K562 (cell line): ENCODE measurements around the gene AMN1. TPM values are rescaled to one million over a fixed set of nuclear protein-coding genes. Genes with fewer than 3 reads are reported as not detected.

Experiments
- C11orf30 ChIP-seq: fragments of 450-650 bp; IDR thresholded peaks from 2 replicates; pipeline ENCODE4 v1.6.1; 2016; ENCODE audit warnings: low read depth, mild to moderate bottlenecking
- NFE2 ChIP-seq: IDR thresholded peaks from 2 replicates; pipeline ENCODE4 v1.6.1; 2014; ENCODE audit warnings: antibody characterized with exemption, low read depth
- ZNF24 ChIP-seq: fragments of 450-650 bp; IDR thresholded peaks from 2 replicates; pipeline ENCODE4 v1.6.1; 2016
- ZNF830 ChIP-seq: fragments of 250-450 bp; sonication (Bioruptor Pico); IDR thresholded peaks from 2 replicates; pipeline ENCODE4 v1.5.0; 2021; ENCODE audit warnings: mild to moderate bottlenecking
- polyA plus RNA-seq, 8 experiments: library from polyadenylated mRNA; depleted of rRNA in 4 of 8; stranded (reverse) in 5 of 8; unstranded in 3 of 8; fragments of >200 nt; fragmentation: Nextera tagmentation in 2 of 8; fragmentation: Illumina TruSeq in 1 of 8; extraction: Ambion mirVana in 2 of 8; extraction: Trizol in 1 of 8; gene quantifications; 2 replicates each; pipeline versions ENCODE4 v1.2.1 to v1.2.3, GENCODE V29; 2011 to 2014; ENCODE audit warnings: inconsistent platforms in 1 of 8, missing spikeins in 1 of 8
- total RNA-seq, 7 experiments: library from RNA; depleted of rRNA in 6 of 7; stranded (reverse); fragments of >200 nt in 6 of 7; fragmentation: Illumina TruSeq in 2 of 7; extraction: Trizol in 2 of 7; gene quantifications; 2 replicates each; pipeline versions ENCODE4 v1.2.1 to v1.2.3, GENCODE V29; 2011 to 2021; ENCODE audit warnings: low replicate concordance in 1 of 7
- TF ChIP-seq, protein P1 (sequence below): fragments of 450-650 bp; IDR thresholded peaks from 2 replicates; pipeline ENCODE4 v1.6.1; 2016; ENCODE audit warnings: mild to moderate bottlenecking, moderate library complexity
- TF ChIP-seq, protein P2 (sequence below): fragments of 250-450 bp; sonication (Bioruptor Pico); IDR thresholded peaks from 2 replicates; pipeline ENCODE4 v1.5.0; 2021; ENCODE audit warnings: mild to moderate bottlenecking, moderate library complexity
- TF ChIP-seq, protein P3 (sequence below): fragments of 450-650 bp; IDR thresholded peaks from 2 replicates; pipeline ENCODE4 v1.6.1; 2018; ENCODE audit not compliant: partially characterized antibody

The AMN1 gene
- total and polyA plus RNA-seq, 9 of the 15 experiments (the other 6 are each of a cell fraction or from before 2014, with no cell fraction given), result 5.2 to 27.6 (median 13.0) TPM

DNA sequence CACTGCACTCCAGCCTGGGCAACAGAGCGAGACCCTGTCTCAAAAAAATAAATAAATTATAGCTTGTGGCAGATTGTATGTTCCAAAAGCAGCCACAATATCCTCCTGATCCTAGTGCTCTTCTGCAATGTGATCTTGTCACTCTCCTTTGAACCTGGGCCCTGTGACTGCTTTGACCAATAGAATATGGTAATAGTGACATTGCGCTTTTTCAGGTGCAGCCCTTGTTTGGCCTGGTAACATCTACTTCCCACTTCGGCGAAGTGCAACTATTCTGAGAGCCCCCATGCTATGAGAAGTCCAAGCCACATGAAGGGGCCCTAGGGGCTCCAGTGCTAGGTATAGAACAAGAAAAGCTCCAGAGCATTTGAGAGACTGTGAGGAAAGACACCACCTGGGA, 106.8 kb downstream of the AMN1 start (continued):
- TF ChIP-seq ZNF830 (CRISPR knock-in tag) (no peak), C11orf30 (peak; percentile 80), NFE2 (peak; percentile 67), ZNF24 (no peak)
- TF ChIP-seq, protein P1, sequence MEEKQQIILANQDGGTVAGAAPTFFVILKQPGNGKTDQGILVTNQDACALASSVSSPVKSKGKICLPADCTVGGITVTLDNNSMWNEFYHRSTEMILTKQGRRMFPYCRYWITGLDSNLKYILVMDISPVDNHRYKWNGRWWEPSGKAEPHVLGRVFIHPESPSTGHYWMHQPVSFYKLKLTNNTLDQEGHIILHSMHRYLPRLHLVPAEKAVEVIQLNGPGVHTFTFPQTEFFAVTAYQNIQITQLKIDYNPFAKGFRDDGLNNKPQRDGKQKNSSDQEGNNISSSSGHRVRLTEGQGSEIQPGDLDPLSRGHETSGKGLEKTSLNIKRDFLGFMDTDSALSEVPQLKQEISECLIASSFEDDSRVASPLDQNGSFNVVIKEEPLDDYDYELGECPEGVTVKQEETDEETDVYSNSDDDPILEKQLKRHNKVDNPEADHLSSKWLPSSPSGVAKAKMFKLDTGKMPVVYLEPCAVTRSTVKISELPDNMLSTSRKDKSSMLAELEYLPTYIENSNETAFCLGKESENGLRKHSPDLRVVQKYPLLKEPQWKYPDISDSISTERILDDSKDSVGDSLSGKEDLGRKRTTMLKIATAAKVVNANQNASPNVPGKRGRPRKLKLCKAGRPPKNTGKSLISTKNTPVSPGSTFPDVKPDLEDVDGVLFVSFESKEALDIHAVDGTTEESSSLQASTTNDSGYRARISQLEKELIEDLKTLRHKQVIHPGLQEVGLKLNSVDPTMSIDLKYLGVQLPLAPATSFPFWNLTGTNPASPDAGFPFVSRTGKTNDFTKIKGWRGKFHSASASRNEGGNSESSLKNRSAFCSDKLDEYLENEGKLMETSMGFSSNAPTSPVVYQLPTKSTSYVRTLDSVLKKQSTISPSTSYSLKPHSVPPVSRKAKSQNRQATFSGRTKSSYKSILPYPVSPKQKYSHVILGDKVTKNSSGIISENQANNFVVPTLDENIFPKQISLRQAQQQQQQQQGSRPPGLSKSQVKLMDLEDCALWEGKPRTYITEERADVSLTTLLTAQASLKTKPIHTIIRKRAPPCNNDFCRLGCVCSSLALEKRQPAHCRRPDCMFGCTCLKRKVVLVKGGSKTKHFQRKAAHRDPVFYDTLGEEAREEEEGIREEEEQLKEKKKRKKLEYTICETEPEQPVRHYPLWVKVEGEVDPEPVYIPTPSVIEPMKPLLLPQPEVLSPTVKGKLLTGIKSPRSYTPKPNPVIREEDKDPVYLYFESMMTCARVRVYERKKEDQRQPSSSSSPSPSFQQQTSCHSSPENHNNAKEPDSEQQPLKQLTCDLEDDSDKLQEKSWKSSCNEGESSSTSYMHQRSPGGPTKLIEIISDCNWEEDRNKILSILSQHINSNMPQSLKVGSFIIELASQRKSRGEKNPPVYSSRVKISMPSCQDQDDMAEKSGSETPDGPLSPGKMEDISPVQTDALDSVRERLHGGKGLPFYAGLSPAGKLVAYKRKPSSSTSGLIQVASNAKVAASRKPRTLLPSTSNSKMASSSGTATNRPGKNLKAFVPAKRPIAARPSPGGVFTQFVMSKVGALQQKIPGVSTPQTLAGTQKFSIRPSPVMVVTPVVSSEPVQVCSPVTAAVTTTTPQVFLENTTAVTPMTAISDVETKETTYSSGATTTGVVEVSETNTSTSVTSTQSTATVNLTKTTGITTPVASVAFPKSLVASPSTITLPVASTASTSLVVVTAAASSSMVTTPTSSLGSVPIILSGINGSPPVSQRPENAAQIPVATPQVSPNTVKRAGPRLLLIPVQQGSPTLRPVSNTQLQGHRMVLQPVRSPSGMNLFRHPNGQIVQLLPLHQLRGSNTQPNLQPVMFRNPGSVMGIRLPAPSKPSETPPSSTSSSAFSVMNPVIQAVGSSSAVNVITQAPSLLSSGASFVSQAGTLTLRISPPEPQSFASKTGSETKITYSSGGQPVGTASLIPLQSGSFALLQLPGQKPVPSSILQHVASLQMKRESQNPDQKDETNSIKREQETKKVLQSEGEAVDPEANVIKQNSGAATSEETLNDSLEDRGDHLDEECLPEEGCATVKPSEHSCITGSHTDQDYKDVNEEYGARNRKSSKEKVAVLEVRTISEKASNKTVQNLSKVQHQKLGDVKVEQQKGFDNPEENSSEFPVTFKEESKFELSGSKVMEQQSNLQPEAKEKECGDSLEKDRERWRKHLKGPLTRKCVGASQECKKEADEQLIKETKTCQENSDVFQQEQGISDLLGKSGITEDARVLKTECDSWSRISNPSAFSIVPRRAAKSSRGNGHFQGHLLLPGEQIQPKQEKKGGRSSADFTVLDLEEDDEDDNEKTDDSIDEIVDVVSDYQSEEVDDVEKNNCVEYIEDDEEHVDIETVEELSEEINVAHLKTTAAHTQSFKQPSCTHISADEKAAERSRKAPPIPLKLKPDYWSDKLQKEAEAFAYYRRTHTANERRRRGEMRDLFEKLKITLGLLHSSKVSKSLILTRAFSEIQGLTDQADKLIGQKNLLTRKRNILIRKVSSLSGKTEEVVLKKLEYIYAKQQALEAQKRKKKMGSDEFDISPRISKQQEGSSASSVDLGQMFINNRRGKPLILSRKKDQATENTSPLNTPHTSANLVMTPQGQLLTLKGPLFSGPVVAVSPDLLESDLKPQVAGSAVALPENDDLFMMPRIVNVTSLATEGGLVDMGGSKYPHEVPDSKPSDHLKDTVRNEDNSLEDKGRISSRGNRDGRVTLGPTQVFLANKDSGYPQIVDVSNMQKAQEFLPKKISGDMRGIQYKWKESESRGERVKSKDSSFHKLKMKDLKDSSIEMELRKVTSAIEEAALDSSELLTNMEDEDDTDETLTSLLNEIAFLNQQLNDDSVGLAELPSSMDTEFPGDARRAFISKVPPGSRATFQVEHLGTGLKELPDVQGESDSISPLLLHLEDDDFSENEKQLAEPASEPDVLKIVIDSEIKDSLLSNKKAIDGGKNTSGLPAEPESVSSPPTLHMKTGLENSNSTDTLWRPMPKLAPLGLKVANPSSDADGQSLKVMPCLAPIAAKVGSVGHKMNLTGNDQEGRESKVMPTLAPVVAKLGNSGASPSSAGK, result 0 out of 2 replicates have a peak, but pooled peaks have one; percentile 27
- TF ChIP-seq, protein P2, sequence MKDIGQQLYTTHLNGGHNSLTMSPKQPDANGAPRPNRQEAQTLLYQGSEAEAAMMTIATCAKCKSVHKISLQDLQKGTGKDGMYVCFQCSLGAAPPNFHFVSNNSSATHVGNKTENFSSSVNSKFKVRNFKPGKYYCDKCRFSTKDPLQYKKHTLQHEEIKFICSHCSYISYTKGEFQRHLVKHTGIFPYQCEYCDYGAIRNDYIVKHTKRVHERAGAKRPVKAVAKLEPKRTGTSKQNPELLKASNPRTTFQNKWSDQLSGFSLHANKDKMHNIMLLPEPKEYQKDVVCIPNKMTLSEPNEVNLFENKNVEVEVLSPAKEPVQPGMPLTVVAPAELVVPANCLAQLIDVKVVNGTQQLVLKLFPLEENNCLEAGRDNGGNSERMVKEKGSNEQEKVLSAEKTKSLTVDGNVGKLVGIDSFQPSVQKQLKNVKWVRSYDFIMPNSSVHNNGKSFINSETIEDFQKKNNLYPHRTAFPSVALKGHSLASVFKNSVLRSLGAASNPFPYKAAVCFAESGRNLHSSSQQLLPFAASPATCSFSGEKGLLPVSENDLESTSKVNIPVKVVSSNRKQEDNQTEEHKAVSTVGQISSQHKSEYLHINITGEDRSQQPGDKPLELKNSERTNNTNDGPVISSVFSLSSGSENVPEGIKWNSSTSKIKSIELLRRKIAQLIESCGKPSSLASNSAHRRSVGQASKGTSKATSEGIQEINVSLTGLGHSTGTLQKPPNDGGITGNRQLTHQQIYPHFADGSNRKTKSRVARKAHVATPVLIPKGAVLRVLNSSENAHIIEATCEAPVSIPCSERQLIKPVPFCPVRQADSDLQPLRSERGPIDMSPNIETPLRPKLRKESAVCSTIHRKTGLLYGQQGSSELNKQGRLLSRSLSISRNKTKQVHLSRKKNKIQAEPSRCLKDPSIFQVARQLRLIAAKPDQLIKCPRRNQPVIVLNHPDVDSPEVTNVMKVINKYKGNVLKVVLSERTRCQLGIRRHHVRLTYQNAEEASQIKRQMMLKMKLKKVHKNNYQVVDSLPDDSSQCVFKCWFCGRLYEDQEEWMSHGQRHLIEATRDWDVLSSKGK (CRISPR knock-in tag), result no peak
- TF ChIP-seq, protein P3, sequence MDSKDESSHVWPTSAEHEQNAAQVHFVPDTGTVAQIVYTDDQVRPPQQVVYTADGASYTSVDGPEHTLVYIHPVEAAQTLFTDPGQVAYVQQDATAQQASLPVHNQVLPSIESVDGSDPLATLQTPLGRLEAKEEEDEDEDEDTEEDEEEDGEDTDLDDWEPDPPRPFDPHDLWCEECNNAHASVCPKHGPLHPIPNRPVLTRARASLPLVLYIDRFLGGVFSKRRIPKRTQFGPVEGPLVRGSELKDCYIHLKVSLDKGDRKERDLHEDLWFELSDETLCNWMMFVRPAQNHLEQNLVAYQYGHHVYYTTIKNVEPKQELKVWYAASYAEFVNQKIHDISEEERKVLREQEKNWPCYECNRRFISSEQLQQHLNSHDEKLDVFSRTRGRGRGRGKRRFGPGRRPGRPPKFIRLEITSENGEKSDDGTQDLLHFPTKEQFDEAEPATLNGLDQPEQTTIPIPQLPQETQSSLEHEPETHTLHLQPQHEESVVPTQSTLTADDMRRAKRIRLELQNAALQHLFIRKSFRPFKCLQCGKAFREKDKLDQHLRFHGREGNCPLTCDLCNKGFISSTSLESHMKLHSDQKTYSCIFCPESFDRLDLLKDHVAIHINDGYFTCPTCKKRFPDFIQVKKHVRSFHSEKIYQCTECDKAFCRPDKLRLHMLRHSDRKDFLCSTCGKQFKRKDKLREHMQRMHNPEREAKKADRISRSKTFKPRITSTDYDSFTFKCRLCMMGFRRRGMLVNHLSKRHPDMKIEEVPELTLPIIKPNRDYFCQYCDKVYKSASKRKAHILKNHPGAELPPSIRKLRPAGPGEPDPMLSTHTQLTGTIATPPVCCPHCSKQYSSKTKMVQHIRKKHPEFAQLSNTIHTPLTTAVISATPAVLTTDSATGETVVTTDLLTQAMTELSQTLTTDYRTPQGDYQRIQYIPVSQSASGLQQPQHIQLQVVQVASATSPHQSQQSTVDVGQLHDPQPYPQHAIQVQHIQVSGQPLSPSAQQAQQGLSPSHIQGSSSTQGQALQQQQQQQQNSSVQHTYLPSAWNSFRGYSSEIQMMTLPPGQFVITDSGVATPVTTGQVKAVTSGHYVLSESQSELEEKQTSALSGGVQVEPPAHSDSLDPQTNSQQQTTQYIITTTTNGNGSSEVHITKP, result no peak
